Measurements from ENCODE around the gene SYTL3. TPM values are rescaled to one million over a fixed set of nuclear protein-coding genes. Genes with fewer than 3 reads are reported as not detected.

Gene SYTL3
- total and polyA plus RNA-seq, 10 of the 15 experiments (the other 5 are each of a cell fraction or from before 2014, with no cell fraction given), result 3.3 to 12.1 (median 6.9) TPM

DNA sequence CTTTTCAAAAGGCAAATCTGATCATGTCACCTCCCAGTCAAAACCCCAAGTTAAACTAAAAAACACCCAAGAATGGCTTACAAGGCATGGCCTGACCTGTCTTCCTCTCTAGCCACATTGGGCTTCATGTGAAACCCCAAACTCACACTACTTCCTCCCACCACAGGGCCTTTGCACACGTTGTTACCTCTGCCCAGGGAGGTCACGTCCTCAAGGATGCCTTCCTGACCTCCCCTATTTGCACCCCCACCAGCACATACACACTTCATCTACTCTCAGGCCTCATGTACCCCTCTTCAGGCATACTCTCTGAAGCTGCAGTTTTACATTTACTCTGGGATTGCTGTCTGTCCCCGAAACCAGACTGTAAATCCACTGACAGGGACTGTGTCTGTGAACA lies 163.2 kb downstream of the SYTL3 start (continued):
- TF ChIP-seq POLR2AphosphoS2 (IDR thresholded peaks at IDR 0.05; ENCODE audit: low read depth, low read length), result 0 out of 2 replicates have a peak, but pooled peaks have one; percentile 30
- TF ChIP-seq LARP7 (IDR thresholded peaks at IDR 0.05), result 0 out of 2 replicates have a peak, but pooled peaks have one; percentile 15

Small RNA genes lying within 50 kb of the gene (microRNA-seq; reads per million reads assigned to microRNA genes)
- gene MIR3918, result 1.5 reads per million
- gene MIR7161, result not detected

Small RNA genes lying within 50 kb of the gene (small RNA-seq; reads per million reads assigned to genes)
- gene MIR3918 (not detected), gene MIR7161 (not detected)

Other genes starting within 250 kb of the SYTL3 start
- gene TMEM181, start 90.0 kb upstream of the SYTL3 start, total RNA-seq (2014; rRNA removed), result 5.2 and 5.5 TPM in 2 replicates
- gene TMEM181, start 90.0 kb upstream of the SYTL3 start, total RNA-seq (2014; rRNA removed; fragmentation: Illumina TruSeq; extraction: Trizol), result 5.8 and 5.9 TPM in 2 replicates
- gene TMEM181, start 90.0 kb upstream of the SYTL3 start, total RNA-seq (2021), result 4.5 and 5.3 TPM in 2 replicates
- gene TMEM181, start 90.0 kb upstream of the SYTL3 start, polyA plus RNA-seq (2011; rRNA removed), result 7.9 and 9.2 TPM in 2 replicates
- 7.2 and 8.1 TPM in 2 replicates for gene TMEM181, start 90.0 kb upstream of the SYTL3 start, polyA plus RNA-seq (2014; fragmentation: Illumina TruSeq; extraction: Trizol)
- 1 to 10 TPM; 1.5 to 2.3 TPM for gene TMEM181, start 90.0 kb upstream of the SYTL3 start, polyA plus RNA-seq (2014; fragmentation: Nextera tagmentation; extraction: Ambion mirVana)
- 5.6 and 5.8 TPM in 2 replicates for gene TMEM181, start 90.0 kb upstream of the SYTL3 start, polyA plus RNA-seq (2014; rRNA removed)
- gene TMEM181, start 90.0 kb upstream of the SYTL3 start, polyA plus RNA-seq (2016; fragmentation: Nextera tagmentation; extraction: Ambion mirVana), result 1 to 10 TPM; 3.2 to 3.9 TPM
- gene DYNLT1, start 5.3 kb upstream of the SYTL3 start, total RNA-seq (2014; rRNA removed), result 35.9 and 41.5 TPM in 2 replicates
- gene DYNLT1, start 5.3 kb upstream of the SYTL3 start, total RNA-seq (2014; rRNA removed; fragmentation: Illumina TruSeq; extraction: Trizol), result 33.6 and 34.0 TPM in 2 replicates
- 49.1 and 51.3 TPM in 2 replicates for gene DYNLT1, start 5.3 kb upstream of the SYTL3 start, total RNA-seq (2021)
- gene DYNLT1, start 5.3 kb upstream of the SYTL3 start, polyA plus RNA-seq (2011; rRNA removed), result 184 and 225 TPM in 2 replicates
- gene DYNLT1, start 5.3 kb upstream of the SYTL3 start, polyA plus RNA-seq (2014; fragmentation: Illumina TruSeq; extraction: Trizol), result 58.6 and 69.7 TPM in 2 replicates
- gene DYNLT1, start 5.3 kb upstream of the SYTL3 start, polyA plus RNA-seq (2014; fragmentation: Nextera tagmentation; extraction: Ambion mirVana), result 100 to 1,000 TPM; 246 to 298 TPM
- gene DYNLT1, start 5.3 kb upstream of the SYTL3 start, polyA plus RNA-seq (2014; rRNA removed), result 54.5 and 62.3 TPM in 2 replicates
- gene DYNLT1, start 5.3 kb upstream of the SYTL3 start, polyA plus RNA-seq (2016; fragmentation: Nextera tagmentation; extraction: Ambion mirVana), result 100 to 1,000 TPM; 116 to 119 TPM
- 189 and 200 TPM in 2 replicates for gene EZR, start 169.3 kb downstream of the SYTL3 start, total RNA-seq (2014; rRNA removed)
- gene EZR, start 169.3 kb downstream of the SYTL3 start, total RNA-seq (2014; rRNA removed; fragmentation: Illumina TruSeq; extraction: Trizol), result 155 and 160 TPM in 2 replicates
- gene EZR, start 169.3 kb downstream of the SYTL3 start, total RNA-seq (2021), result 248 and 249 TPM in 2 replicates
- gene EZR, start 169.3 kb downstream of the SYTL3 start, polyA plus RNA-seq (2011; rRNA removed), result 93.4 and 128 TPM in 2 replicates
- gene EZR, start 169.3 kb downstream of the SYTL3 start, polyA plus RNA-seq (2014; fragmentation: Illumina TruSeq; extraction: Trizol), result 141 and 160 TPM in 2 replicates
- gene EZR, start 169.3 kb downstream of the SYTL3 start, polyA plus RNA-seq (2014; fragmentation: Nextera tagmentation; extraction: Ambion mirVana), result 10 to 100 TPM; 79.1 to 98.6 TPM
- gene EZR, start 169.3 kb downstream of the SYTL3 start, polyA plus RNA-seq (2014; rRNA removed), result 162 and 171 TPM in 2 replicates
- 100 to 1,000 TPM; 277 to 282 TPM for gene EZR, start 169.3 kb downstream of the SYTL3 start, polyA plus RNA-seq (2016; fragmentation: Nextera tagmentation; extraction: Ambion mirVana)

All from GM12878 (cell line).